ENCODE measurements around the gene BAK1.
"Not testable (repeated sequence)": the region's sequence is repeated elsewhere in the genome, so short reads cannot be mapped to it uniquely, and the experiment has no call there.

Gene BAK1

GRCh38 chr6:33609019-33609418 lies 28.9 kb upstream of the BAK1 start:
- DNase-seq (ENCODE audit: low read depth in 2 of 2, low spot score in 1 of 2): no peak

DNA sequence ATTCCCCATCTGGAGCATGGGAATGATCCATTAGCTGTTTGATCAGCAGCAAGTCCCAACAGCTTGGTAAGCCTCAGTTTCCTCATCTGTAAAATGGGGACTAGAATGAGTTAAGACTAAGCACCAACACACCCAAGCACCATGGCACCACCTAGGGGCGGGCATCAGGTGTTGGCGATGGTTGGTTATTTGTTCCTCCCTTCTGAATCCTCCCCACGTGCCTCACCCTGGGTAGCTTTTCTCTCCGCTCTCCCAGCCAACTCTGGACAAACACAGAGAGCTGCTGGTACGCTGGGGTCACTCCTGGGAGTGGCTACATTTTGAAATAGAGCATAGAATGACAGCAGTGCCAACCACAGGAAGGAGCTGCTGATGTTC lies 27.7 kb upstream of the BAK1 start:
- DNase-seq (ENCODE audit: low read depth in 2 of 2, low spot score in 1 of 2): no peak

DNA sequence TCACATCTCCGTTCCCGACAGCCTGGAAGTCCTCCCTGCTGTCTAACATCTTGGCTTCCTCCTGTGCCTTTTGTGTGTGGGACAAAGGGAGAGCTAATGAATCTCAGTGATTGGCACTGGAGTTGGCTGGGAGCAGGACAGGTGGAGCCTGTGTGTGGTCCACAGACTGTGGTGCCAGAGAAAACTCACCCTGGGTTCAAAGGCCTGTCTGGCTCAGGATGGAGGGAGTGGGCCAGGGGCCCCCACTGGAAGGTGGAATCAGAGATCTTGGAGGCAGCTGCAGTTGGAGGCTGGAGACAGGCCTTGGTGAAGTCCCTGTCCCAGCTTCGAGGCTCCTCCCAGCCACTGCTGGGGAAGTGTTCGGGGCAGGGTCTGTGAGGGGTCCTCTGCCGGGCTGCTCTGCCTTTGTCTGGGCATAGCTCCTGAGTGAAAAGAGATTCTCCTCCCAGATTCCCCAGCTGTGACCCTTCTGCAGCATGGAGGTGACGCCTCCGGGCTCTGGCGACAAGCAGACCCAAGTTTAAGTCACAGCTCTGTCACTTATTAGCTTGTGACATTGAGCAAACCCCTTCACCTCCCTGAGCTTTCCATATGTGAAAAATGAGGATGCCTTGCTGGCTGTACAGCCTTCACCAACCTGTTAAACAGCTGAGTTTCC lies 27.2 kb upstream of the BAK1 start:
- DNase-seq (ENCODE audit: low read depth in 2 of 2, low spot score in 1 of 2): no peak

GRCh38 chr6:33606642-33607041 lies 26.6 kb upstream of the BAK1 start:
- DNase-seq (ENCODE audit: low read depth in 2 of 2, low spot score in 1 of 2): no peak

GRCh38 chr6:33604941-33605854 lies 25.1 kb upstream of the BAK1 start:
- DNase-seq (ENCODE audit: low read depth in 2 of 2, low spot score in 1 of 2): no peak

DNA sequence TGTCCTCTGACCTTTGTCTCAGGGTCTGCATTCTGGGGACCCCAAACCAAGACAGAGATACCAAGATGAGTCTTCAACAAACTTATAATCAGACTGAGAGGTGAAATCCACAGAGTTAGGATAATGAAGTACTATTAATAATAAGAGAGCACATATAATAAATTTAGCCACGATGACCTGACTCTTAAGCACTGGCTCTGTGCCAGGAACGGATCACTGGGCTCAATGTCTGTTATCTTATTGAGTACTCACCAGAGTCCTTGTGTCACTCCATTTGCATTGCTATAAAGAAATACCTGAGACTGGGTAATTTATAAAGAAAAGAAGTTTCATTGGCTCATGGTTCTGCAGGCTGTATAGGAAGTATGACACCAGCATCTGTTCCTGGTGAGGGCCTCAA lies 22.1 kb upstream of the BAK1 start:
- DNase-seq (ENCODE audit: low read depth in 2 of 2, low spot score in 1 of 2): no peak

DNA sequence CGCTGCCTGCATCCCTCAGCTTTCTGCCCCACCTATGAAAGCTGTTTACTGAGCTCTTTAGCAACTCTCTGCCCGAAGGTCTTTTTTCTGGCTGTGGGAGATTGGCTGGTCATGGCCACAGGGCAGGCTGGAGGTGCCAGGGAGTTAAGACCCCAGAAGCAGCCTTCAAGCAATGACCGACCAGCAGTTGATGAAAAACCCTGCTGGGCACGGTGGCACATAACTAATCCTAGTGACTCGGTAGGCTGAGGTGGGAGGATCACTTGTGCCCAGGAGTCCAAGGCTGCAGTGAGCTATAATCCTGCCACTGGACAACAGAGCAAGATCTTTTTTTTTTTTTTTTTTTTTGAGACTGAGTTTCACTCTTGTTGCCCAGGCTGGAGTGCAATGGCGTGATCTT lies 20.7 kb upstream of the BAK1 start:
- no peak for DNase-seq (ENCODE audit: low read depth in 2 of 2, low spot score in 1 of 2)

- no peak for DNase-seq (ENCODE audit: low read depth in 2 of 2, low spot score in 1 of 2)
Measured at GRCh38 chr6:33599413-33599938, 19.4 kb upstream of the BAK1 start.

GRCh38 chr6:33597551-33598322 lies 17.7 kb upstream of the BAK1 start:
- DNase-seq (ENCODE audit: low read depth in 2 of 2, low spot score in 1 of 2): no peak

DNA sequence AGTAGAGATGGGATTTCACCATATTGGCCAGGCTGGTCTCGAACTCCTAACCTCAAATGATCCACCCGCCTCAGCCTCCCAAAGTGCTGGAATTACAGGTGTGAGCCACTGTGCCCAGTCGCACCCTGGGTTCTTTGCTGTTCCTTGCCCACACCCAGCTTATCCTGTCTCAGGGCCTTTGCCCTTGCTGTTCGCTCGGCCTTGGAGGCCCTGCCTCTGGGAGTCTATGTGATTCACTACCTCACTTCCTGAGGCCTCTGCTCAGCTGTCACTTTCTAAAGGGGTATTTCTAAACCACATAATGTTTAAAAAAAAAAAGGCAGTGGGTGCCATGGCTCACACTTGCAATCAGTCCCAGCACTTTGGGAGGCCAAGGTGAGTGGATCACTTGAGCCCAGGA lies 16.8 kb upstream of the BAK1 start:
- DNase-seq (ENCODE audit: low read depth in 2 of 2, low spot score in 1 of 2): not testable (repeated sequence)

- DNase-seq (ENCODE audit: low read depth in 2 of 2, low spot score in 1 of 2): no peak
Measured at GRCh38 chr6:33595001-33595846, 15.1 kb upstream of the BAK1 start.

DNA sequence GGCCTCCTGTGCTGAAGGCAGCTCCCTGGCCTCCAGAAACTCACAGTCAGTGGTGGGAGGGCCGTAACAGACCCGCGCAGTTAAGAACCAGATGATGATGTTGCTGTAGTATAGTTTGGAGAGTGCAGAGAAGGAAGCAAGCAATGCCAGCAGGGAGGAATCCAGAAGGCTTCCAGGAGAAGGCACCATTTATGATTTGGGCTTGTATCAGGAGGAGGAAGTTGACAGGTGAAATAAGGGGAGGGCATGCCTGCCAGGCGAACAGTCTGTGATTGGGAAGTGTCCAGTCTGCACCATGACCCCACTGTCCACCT lies 13.3 kb upstream of the BAK1 start:
- DNase-seq (ENCODE audit: low read depth in 2 of 2, low spot score in 1 of 2): no peak

DNA sequence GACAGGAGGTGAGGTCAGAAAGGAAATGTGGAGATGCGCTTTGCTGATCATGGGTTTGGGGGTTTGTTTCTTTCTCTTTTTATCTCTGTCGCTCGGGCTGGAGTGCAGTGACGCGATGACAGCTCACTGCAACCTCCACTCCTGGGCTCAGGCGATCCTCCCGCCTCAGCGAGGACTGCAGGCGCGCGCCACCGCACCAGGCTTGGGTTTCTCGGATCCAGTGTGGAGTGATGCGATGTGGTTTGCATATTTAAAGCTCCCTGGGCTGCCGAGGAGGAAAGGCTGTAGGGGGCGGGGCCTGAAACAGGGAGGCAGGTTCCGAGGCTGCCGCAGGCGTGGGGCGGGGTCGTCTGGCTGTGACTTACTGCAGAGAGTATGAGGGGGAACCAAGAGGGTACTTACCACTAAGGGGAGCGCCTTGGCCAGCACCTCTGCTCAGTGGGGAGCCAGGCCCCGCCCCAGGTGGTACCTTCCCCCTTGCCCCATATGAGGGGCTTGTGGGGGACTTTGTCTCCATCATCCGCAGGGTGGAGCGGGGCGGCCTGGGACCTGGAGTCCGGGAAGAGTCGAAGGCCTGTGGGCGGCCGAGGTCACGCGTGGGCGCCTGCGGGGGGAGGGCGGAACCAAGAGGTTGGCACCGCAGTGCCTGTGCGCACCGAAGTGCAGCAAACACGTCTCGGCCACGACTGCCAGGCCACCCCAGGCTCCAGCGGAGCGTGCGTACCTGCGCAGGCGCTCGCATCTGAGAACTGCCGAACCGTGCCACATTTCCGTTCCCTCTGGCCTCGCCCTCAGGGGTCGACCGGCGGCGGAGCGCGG lies 12.7 kb upstream of the BAK1 start:
- DNase-seq (ENCODE audit: low read depth in 2 of 2, low spot score in 1 of 2): no peak

DNA sequence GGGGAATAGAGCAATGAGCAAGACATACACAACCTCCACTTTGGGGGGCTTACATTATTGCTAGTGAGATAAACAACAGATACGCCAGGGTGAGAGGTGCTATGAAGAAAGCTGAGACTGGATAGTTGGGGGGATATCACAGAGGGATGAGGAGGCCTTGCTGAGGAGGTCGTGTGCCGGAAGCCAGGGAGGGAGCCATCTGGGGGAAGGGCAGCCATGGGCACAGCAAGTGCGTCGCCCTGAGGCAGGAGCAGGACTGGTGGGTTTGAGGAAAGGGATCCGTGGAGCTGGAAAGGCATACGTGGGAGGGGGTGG lies 12.2 kb upstream of the BAK1 start:
- no peak for DNase-seq (ENCODE audit: low read depth in 2 of 2, low spot score in 1 of 2)

DNA sequence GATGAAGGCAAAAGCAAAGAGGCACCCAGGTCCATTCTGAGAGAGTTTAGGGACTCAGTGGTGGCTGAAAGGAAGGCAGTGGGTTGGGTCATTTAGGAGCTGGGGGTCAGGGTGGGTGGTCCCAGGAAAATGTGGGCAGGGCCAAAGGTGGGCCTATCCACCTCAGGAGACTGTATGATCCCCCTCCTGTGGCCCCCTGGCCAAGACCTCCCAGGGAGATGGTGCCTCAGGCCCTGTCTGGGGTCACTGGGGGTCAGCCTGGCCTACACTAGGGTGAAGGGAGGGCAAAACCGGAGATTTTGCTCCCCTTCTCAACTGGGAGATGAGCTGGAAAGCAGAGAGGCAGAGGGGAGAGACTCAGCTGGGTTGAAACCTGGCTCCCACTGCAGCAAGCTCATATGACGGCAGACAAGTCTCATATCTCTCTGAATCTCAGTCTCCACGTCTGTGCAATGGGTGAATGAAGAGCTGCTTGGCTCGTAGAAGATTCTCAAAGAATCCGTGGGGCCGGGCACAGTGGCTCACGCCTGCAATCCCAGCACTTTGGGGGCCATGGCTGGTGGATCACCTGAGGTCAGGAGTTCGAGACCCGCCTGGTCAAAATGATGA lies 11.5 kb upstream of the BAK1 start:
- no peak for DNase-seq (ENCODE audit: low read depth in 2 of 2, low spot score in 1 of 2)

DNA sequence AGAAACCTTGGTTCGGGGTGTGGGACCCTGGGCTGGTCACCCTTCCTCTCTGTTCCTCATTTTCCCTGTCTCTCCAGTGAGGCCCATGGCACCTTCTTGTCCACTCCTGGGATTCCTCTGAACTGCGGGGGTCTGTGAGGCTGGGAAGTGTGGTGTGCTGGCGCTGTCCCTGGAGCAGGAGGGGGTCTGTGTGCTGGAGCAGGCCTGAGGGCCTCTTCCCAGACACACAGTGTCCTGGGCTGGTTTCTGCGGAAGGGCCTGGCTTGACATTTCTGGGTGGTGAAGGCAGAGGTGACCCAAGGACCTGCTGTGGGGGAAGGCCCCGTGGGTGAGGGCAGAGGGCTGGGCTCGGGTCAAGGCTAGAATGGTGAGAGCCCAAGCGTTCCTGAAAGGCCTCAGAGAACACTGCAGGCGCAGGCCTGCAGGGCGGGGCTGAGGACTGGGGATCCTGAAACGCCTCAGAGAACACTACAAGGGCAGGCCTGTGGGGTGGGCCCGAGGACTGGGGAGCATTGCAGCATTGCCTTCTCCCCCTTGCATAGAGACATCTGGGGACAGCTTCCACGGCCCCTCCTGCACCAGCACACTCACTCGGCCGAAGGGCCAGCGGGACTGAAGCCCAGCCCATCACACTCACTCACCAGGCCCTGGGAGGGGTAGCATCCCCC lies 10.6 kb upstream of the BAK1 start:
- DNase-seq (ENCODE audit: low read depth in 2 of 2, low spot score in 1 of 2): no peak

GRCh38 chr6:33589731-33590530 lies 9.9 kb upstream of the BAK1 start:
- no peak for DNase-seq (ENCODE audit: low read depth in 2 of 2, low spot score in 1 of 2)

DNA sequence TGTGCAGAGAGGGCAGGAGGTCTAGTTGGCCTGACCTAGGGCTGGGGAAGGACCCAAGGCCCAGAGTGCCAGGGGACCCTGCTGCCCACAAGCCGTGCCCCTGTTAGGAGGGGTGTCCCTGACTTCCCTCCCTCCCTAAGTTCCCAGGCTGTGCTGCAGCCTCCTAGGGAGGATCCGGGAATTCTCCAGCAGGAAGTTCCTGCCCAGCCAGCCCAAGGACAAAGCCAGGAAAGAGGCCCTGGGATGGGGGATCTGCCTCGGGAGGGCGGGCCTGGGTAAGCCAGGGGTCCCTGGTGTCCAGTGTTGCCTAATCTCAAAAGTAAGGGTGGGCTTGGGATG lies 9.3 kb upstream of the BAK1 start:
- no peak for DNase-seq (ENCODE audit: low read depth in 2 of 2, low spot score in 1 of 2)

DNA sequence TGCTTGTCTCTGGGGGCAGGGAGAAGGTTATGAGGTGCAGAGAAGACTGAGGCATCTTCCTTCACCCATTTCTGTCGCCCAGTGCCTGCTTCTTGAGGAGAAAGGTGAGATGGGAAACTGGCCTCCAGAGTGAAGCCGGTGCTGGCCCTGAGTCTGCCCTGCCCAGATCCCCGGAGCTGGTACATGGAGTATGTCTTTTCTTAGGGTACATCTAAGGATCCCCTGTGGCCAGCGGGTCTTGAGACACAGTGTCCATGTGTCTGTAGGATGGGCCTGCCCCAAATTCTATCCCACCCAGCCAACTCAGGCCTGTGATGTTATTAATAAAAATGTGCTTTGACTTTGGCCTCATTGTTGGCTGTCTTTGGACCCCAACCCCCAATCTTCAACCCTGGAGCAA lies 8.8 kb upstream of the BAK1 start:
- no peak for DNase-seq (ENCODE audit: low read depth in 2 of 2, low spot score in 1 of 2)

Data from stimulated activated CD8-positive, alpha-beta memory T cell treated with anti-CD3 and anti-CD28 coated beads, Interleukin-4, amount 100 ng/mL, for 4 hours (primary cell).